Neutrophil (primary cell): ENCODE data around the gene APOA5.

Experiments used
- H3K27ac ChIP-seq: fragments of 200-600 bp; sonication (generic); 2 replicates; pipeline ENCODE4 v1.5.1; 2016; ENCODE audit warnings: mild to moderate bottlenecking, moderate library complexity
- H3K27me3 ChIP-seq: fragments of 200-600 bp; sonication (generic); 2 replicates; pipeline ENCODE4 v1.6.0; 2016; ENCODE audit warnings: mild to moderate bottlenecking
- H3K36me3 ChIP-seq: fragments of 200-600 bp; sonication (generic); 2 replicates; pipeline ENCODE4 v1.5.1; 2017
- H3K4me1 ChIP-seq, 2 experiments: fragments of 200-600 bp in 1 of 2; sonication (generic) in 1 of 2; 1 replicate in 1 of 2; 2 replicates in 1 of 2; pipeline versions ENCODE4 v1.5.1 to v1.6.1; 2013 to 2016; ENCODE audit warnings: low read depth in 1 of 2, low read length in 1 of 2, mild to moderate bottlenecking in 1 of 2, moderate library complexity in 1 of 2; ENCODE audit not compliant: control insufficient read depth in 1 of 2, insufficient read depth in 1 of 2
- H3K4me3 ChIP-seq, 2 experiments: fragments of 200-600 bp in 1 of 2; sonication (generic) in 1 of 2; 1 replicate in 1 of 2; 2 replicates in 1 of 2; pipeline ENCODE4 v1.5.1; 2013 to 2016; ENCODE audit warnings: low read depth in 1 of 2, low read length in 1 of 2, mild to moderate bottlenecking in 1 of 2, moderate library complexity in 1 of 2
- H3K9me3 ChIP-seq: fragments of 200-600 bp; sonication (generic); 2 replicates; pipeline ENCODE4 v1.5.1; 2016
- CTCF ChIP-seq: fragments of 200-600 bp; sonication (generic); IDR thresholded peaks from 2 replicates; pipeline ENCODE4 v1.5.1; 2016; ENCODE audit warnings: antibody characterized with exemption

The APOA5 gene

GRCh38 chr11:116791002-116791812 is 472 bp downstream of the APOA5 start:
- Histone ChIP-seq H3K36me3 (no peaks in the 10 kb centered on the region), H3K9me3 (no peaks in the 10 kb centered on the region), H3K4me1 (peaks cover 23% of the 10 kb centered on the region in 2 experiments), H3K4me3 (peak overlapping the region in 1 of 2 experiments; percentile 14), H3K27ac (no peak overlapping the region), H3K27me3 (no peaks in the 10 kb centered on the region)
- peak; percentile 87 for TF ChIP-seq CTCF

GRCh38 chr11:116790167-116791001 is 1.3 kb downstream of the APOA5 start:
- Histone ChIP-seq H3K36me3 (peaks cover 6% of the 10 kb centered on the region), H3K4me3 (no peak overlapping the region), H3K27me3 (no peaks in the 10 kb centered on the region), H3K27ac (no peak overlapping the region), H3K9me3 (no peaks in the 10 kb centered on the region), H3K4me1 (peaks cover 23% of the 10 kb centered on the region in 2 experiments)
- TF ChIP-seq CTCF, result no peak

- Histone ChIP-seq H3K4me3 (no peak overlapping the region), H3K36me3 (peaks cover 20% of the 10 kb centered on the region), H3K9me3 (no peaks in the 10 kb centered on the region), H3K4me1 (peaks cover 23% of the 10 kb centered on the region in 2 experiments), H3K27me3 (no peaks in the 10 kb centered on the region), H3K27ac (no peak overlapping the region)
- no peak for TF ChIP-seq CTCF
These were observed 2.7 kb downstream of the APOA5 start for GRCh38 chr11:116788975-116789374.

GRCh38 chr11:116788534-116788933 is 3.1 kb downstream of the APOA5 start:
- Histone ChIP-seq H3K4me3 (peak overlapping the region; percentile 84 to 96), H3K27me3 (no peaks in the 10 kb centered on the region), H3K36me3 (peaks cover 22% of the 10 kb centered on the region), H3K4me1 (peaks cover 23% of the 10 kb centered on the region in 2 experiments), H3K27ac (peak overlapping the region; percentile 79), H3K9me3 (no peaks in the 10 kb centered on the region)
- no peak for TF ChIP-seq CTCF

GRCh38 chr11:116787786-116788486 is 3.7 kb downstream of the APOA5 start, which contains the start of gene ZPR1:
TSS of gene ZPR1 (minus strand) at chr11:116788023. CDS start at chr11:116787990, 33 bp downstream.
- peak; percentile 46 for TF ChIP-seq CTCF
- Histone ChIP-seq H3K9me3 (no peaks in the 10 kb centered on the region), H3K27me3 (no peaks in the 10 kb centered on the region), H3K4me1 (peaks cover 23% of the 10 kb centered on the region in 2 experiments), H3K4me3 (peak within 1 kb of the TSS; percentile 84 to 96), H3K36me3 (peaks cover 28% of the 10 kb centered on the region), H3K27ac (peak within 1 kb of the TSS; percentile 79)
